ENCODE data around the gene DOCK9.

GRCh38 chr13:98827449-98827848 lies 150.4 kb downstream of the DOCK9 start:
- TF ChIP-seq EZH2 (IDR thresholded peaks at IDR 0.05; ENCODE audit: borderline replicate concordance, insufficient read depth, low read depth, low read length, poor library complexity, severe bottlenecking), result no peak
- TF ChIP-seq, protein P1, sequence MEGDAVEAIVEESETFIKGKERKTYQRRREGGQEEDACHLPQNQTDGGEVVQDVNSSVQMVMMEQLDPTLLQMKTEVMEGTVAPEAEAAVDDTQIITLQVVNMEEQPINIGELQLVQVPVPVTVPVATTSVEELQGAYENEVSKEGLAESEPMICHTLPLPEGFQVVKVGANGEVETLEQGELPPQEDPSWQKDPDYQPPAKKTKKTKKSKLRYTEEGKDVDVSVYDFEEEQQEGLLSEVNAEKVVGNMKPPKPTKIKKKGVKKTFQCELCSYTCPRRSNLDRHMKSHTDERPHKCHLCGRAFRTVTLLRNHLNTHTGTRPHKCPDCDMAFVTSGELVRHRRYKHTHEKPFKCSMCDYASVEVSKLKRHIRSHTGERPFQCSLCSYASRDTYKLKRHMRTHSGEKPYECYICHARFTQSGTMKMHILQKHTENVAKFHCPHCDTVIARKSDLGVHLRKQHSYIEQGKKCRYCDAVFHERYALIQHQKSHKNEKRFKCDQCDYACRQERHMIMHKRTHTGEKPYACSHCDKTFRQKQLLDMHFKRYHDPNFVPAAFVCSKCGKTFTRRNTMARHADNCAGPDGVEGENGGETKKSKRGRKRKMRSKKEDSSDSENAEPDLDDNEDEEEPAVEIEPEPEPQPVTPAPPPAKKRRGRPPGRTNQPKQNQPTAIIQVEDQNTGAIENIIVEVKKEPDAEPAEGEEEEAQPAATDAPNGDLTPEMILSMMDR (IDR thresholded peaks at IDR 0.05), result no peak
